DOHH2 (cell line): Measurements from ENCODE around the gene PROX2.

Source experiments
- H3F3A ChIP-seq: fragments of 200-600 bp; sonication (generic), shearing (Covaris generic); 2 replicates; pipeline ENCODE4 v1.6.0; 2016; ENCODE audit warnings: antibody characterized with exemption, mild to moderate bottlenecking; ENCODE audit not compliant: control insufficient read depth, insufficient read depth
- H3K27ac ChIP-seq: fragments of 200-600 bp; sonication (generic); 2 replicates; pipeline ENCODE4 v1.5.1; 2014; ENCODE audit warnings: low read depth, mild to moderate bottlenecking, low read length, moderate library complexity
- H3K27me3 ChIP-seq: fragments of 200-600 bp; sonication (generic); 2 replicates; pipeline ENCODE4 v1.6.1; 2014; ENCODE audit warnings: mild to moderate bottlenecking, low read length, mixed read lengths; ENCODE audit not compliant: control insufficient read depth
- H3K36me3 ChIP-seq: fragments of 200-600 bp; sonication (generic); 2 replicates; pipeline ENCODE4 v1.6.1; 2014; ENCODE audit warnings: mild to moderate bottlenecking, low read length, moderate library complexity, mixed read lengths; ENCODE audit not compliant: control insufficient read depth
- H3K4me1 ChIP-seq: fragments of 200-600 bp; sonication (generic); 2 replicates; pipeline ENCODE4 v1.6.1; 2014; ENCODE audit warnings: mild to moderate bottlenecking, low read length, mixed read lengths; ENCODE audit not compliant: control insufficient read depth
- H3K4me2 ChIP-seq: fragments of 200-600 bp; sonication (generic); 2 replicates; pipeline ENCODE4 v1.6.0; 2014; ENCODE audit warnings: mild to moderate bottlenecking, low read length, moderate library complexity
- H3K4me3 ChIP-seq: fragments of 200-600 bp; sonication (generic); 2 replicates; pipeline ENCODE4 v1.5.1; 2014; ENCODE audit warnings: mild to moderate bottlenecking, low read length, mixed read lengths
- H3K79me2 ChIP-seq: fragments of 200-600 bp; sonication (generic); 2 replicates; pipeline ENCODE4 v1.6.1; 2014; ENCODE audit warnings: mild to moderate bottlenecking, low read length, mixed read lengths; ENCODE audit not compliant: control insufficient read depth
- H3K9me2 ChIP-seq: fragments of 200-600 bp; sonication (generic); replicated peaks from 2 replicates; pipeline ENCODE4 v1.6.1; 2014; ENCODE audit warnings: mild to moderate bottlenecking, low read length, mixed read lengths; ENCODE audit not compliant: control insufficient read depth
- H3K9me3 ChIP-seq: fragments of 200-600 bp; sonication (generic); 2 replicates; pipeline ENCODE4 v1.6.1; 2014; ENCODE audit warnings: antibody characterized with exemption, low read length, mixed read lengths; ENCODE audit not compliant: control insufficient read depth, insufficient read depth
- H4K20me1 ChIP-seq: fragments of 200-600 bp; sonication (generic); 2 replicates; pipeline ENCODE4 v1.6.0; 2014; ENCODE audit warnings: low read depth, mild to moderate bottlenecking, antibody characterized with exemption, low read length, moderate library complexity; ENCODE audit not compliant: control insufficient read depth, insufficient read depth
- EZH2phosphoT487 ChIP-seq: fragments of 200-600 bp; sonication (generic); IDR thresholded peaks from 2 replicates; pipeline ENCODE4 v1.6.1; 2017; ENCODE audit warnings: borderline replicate concordance, mild to moderate bottlenecking, antibody characterized with exemption, low read length, moderate library complexity, mixed read lengths
- TF ChIP-seq, protein P1 (sequence below): fragments of 200-600 bp; sonication (generic); IDR thresholded peaks from one replicate; pipeline ENCODE4 v1.5.1; 2014; ENCODE audit warnings: antibody characterized with exemption, mild to moderate bottlenecking, low read depth, low read length; ENCODE audit not compliant: poor library complexity, severe bottlenecking

The PROX2 gene

DNA sequence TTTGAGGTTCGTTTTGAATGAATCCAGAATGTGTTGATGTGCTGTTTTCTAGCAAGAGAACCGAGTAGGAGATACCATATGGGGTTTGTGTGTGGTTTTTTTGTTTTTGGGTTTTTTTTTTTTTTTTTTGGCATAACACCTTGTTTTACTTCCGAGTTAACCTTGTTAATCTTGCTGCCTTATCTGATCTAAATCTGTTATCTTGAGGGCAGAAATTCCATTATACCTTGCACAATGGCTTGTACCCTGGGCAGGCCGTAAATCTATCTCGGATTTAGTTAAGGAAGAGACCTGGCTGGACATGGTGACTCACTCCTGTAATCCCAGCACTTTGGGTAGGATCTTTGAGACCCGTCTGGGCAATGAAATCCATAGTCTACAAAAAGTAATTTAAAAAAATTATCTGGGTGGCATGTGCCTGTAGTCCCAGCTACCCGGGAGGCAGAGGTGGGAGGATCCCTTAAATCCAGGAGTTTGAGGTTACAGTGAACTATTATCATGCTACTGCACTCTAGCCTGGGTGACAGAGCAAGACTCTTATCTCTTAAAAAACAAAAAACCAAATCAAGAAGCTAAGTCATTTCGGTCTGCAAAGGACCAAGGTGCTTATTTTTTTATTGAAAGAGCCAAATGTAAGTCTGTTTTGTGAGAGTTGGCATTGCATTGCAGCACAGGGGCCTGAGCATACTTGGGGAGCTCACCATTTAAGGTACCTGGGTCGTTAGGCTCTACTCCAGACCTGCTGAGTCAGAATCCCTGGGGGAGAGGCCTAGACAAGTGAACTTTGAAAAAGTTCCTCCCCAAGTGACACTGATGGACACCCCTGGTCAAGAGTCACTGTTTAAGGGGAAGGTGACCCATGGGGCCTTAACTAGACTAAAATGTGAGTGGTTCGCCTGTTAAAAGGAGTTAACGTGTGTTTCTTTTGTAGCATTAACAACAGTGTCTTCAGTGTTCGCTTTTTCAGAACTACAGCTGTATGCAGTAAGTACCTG, 12.5 kb upstream of the PROX2 start:
- Histone ChIP-seq H3K36me3 (peaks cover 91% of the 10 kb centered on the region), H3K4me3 (no peak overlapping the region), H3K27ac (no peak overlapping the region), H3K9me2 (no peaks in the 10 kb centered on the region), H3K79me2 (peaks cover 71% of the 10 kb centered on the region), H3F3A (peaks cover 11% of the 10 kb centered on the region; the same call in 1 of the 2 replicates), H3K27me3 (no peaks in the 10 kb centered on the region), H3K9me3 (no peaks in the 10 kb centered on the region), H3K4me2 (no peak overlapping the region), H3K4me1 (peaks cover 52% of the 10 kb centered on the region), H4K20me1 (peaks cover 40% of the 10 kb centered on the region)
- no peak for TF ChIP-seq EZH2phosphoT487
- TF ChIP-seq, protein P1, sequence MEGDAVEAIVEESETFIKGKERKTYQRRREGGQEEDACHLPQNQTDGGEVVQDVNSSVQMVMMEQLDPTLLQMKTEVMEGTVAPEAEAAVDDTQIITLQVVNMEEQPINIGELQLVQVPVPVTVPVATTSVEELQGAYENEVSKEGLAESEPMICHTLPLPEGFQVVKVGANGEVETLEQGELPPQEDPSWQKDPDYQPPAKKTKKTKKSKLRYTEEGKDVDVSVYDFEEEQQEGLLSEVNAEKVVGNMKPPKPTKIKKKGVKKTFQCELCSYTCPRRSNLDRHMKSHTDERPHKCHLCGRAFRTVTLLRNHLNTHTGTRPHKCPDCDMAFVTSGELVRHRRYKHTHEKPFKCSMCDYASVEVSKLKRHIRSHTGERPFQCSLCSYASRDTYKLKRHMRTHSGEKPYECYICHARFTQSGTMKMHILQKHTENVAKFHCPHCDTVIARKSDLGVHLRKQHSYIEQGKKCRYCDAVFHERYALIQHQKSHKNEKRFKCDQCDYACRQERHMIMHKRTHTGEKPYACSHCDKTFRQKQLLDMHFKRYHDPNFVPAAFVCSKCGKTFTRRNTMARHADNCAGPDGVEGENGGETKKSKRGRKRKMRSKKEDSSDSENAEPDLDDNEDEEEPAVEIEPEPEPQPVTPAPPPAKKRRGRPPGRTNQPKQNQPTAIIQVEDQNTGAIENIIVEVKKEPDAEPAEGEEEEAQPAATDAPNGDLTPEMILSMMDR: no peak

DNA sequence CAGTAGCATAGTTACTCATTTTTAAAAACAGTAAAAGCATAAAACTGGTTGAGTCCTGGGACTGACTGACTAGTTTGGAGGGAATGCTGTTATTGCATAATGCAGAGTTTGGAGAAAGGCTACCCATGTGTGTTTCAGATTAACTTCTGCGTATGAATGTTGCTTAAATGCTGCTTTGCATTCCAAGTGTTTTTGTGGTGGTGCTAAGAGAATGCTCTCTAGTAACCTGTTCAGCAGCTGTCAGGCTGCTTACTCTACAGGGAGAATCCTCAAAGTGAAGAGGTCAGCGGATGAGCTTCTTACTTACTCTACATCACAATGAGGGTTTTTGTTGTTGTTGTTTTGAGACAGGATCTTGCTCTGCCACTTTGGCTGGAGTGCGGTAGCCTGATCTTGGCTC, 10.1 kb upstream of the PROX2 start:
- no peaks in the 10 kb centered on the region for H3K9me3 ChIP-seq
- H3K79me2 ChIP-seq: peaks cover 82% of the 10 kb centered on the region
- no peak overlapping the region for H3K4me3 ChIP-seq
- no peak overlapping the region for H3K4me2 ChIP-seq
- peaks cover 39% of the 10 kb centered on the region for H4K20me1 ChIP-seq
- H3K9me2 ChIP-seq: no peaks in the 10 kb centered on the region
- TF ChIP-seq, protein P1: no peak
- no peak for TF ChIP-seq EZH2phosphoT487
- H3F3A ChIP-seq: 0 out of 2 replicates have a peak, but pooled peaks cover 5% of the 10 kb centered on the region
- peaks cover 78% of the 10 kb centered on the region for H3K36me3 ChIP-seq
- H3K4me1 ChIP-seq: peaks cover 34% of the 10 kb centered on the region
- H3K27ac ChIP-seq: no peak overlapping the region
- H3K27me3 ChIP-seq: no peaks in the 10 kb centered on the region

DNA sequence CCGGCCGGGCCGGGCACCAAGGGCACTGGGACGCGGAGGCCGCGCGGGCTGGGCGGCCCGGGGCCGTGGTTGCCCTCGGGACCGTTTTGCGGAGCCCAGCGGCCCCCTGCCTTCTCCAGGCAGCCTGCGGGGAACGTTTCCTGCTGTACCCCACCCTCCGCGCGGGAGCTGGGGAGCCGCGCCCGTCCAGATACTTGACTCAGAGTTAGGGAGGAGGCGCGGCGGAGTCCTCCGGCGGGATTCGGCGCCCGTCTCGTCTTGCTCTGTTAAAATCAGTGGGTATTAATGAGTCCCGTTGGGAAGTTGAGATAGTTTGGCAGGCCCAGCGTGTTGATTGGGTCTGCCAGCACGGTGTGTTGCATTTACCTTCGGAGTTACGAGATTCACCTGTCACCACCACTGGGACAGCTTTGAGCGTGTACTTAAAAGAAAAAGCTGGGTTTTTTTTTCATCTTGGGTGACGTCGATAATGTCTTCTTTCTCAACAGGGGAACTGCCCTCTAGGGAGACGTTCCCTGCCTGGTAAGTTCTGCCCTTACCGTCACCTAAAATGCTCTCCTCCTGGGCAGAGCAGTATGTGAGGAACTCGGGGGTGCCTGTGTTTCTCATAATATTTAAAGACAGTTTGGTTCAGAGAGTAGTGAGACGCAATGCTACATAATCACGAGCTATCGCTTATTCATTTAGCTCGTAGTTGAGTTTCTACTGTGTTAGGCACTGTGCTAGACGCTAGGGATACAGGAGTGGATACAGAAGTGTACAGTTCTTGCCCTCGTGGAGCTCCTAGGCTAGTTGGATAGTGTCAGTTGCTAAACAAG, 6.4 kb upstream of the PROX2 start:
- Histone ChIP-seq H3K79me2 (peaks cover 60% of the 10 kb centered on the region), H3K4me1 (peaks cover 41% of the 10 kb centered on the region), H3K36me3 (peaks cover 46% of the 10 kb centered on the region), H3K27ac (peak overlapping the region; percentile 71), H3K4me3 (peak overlapping the region; percentile 84), H3K9me2 (no peaks in the 10 kb centered on the region), H3F3A (peaks cover 4% of the 10 kb centered on the region; the same call in 1 of the 2 replicates), H4K20me1 (peaks cover 29% of the 10 kb centered on the region), H3K9me3 (no peaks in the 10 kb centered on the region), H3K4me2 (peak overlapping the region; percentile 70), H3K27me3 (no peaks in the 10 kb centered on the region)
- no peak for TF ChIP-seq EZH2phosphoT487
- TF ChIP-seq, protein P1: no peak
